ENCODE results near the gene PHACTR1. TPM values are rescaled to one million over a fixed set of nuclear protein-coding genes. Genes with fewer than 3 reads are reported as not detected.

PHACTR1 gene
- total and polyA plus RNA-seq, 12 donors, result 0.77 to 16.0 (median 3.5) TPM

DNA sequence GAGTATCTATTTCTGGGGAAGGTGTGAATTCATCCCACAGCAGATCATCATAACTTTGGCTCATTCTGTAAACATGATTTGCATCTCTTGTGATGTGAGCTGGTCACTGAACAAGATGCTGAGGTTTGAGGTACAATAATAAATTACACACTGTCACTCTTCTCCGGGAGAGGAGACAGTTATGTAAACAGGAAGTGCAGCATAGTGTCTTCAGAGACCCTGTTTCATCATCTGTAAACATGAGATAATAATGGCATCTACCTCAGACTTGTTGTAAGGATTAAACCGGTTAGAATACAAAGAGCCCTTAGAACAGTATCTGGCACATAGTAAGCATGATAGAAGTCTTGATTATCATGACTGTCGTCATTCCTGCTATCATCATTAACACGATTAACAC, 486.6 kb downstream of the PHACTR1 start:
- TF ChIP-seq POLR2A (IDR thresholded peaks at IDR 0.05), result no peak
- TF ChIP-seq, protein P1, sequence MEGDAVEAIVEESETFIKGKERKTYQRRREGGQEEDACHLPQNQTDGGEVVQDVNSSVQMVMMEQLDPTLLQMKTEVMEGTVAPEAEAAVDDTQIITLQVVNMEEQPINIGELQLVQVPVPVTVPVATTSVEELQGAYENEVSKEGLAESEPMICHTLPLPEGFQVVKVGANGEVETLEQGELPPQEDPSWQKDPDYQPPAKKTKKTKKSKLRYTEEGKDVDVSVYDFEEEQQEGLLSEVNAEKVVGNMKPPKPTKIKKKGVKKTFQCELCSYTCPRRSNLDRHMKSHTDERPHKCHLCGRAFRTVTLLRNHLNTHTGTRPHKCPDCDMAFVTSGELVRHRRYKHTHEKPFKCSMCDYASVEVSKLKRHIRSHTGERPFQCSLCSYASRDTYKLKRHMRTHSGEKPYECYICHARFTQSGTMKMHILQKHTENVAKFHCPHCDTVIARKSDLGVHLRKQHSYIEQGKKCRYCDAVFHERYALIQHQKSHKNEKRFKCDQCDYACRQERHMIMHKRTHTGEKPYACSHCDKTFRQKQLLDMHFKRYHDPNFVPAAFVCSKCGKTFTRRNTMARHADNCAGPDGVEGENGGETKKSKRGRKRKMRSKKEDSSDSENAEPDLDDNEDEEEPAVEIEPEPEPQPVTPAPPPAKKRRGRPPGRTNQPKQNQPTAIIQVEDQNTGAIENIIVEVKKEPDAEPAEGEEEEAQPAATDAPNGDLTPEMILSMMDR (IDR thresholded peaks at IDR 0.05), result no peak
- Histone ChIP-seq H3K27ac (no peak overlapping the region), H3K36me3 (replicated peaks in 1 of 2) (no peaks in the 10 kb centered on the region), H3K4me3 (no peak overlapping the region), H3K27me3 (no peaks in the 10 kb centered on the region), H3K4me1 (replicated peaks in 1 of 2) (no peaks in the 10 kb centered on the region), H3K9me3 (replicated peaks in 1 of 3) (no peaks in the 10 kb centered on the region)
- intact Hi-C loops (cut with DNase I), result no loop called here
- 55 to 65% (median 64%) methylated on average over 4 of the region's 4 CpGs for WGBS, 4 donors
- DNase-seq, result no peak

DNA sequence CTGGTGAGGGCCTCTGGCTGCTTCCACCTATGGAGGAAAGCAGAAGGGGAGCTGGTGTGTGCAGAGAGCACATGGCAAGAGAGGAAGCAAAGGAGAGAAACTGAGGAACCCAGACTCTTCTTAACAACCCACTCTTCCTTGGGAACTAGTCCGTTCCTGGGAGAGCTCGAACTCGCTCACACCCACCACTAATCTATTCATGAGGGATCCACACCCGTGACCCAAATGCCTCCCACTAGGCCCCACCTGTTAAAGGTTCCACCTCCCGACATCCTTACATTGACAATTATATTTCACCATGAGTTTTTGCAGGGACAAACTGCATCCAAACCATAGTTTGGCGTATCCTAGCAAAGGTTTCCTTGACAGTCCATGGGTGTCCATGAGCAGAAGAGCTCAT, 488.5 kb downstream of the PHACTR1 start:
- 86 to 97% (median 90%) methylated on average over 6 of the region's 6 CpGs for WGBS, 4 donors
- no peaks in the 10 kb centered on the region for H3K27me3 ChIP-seq

DNA sequence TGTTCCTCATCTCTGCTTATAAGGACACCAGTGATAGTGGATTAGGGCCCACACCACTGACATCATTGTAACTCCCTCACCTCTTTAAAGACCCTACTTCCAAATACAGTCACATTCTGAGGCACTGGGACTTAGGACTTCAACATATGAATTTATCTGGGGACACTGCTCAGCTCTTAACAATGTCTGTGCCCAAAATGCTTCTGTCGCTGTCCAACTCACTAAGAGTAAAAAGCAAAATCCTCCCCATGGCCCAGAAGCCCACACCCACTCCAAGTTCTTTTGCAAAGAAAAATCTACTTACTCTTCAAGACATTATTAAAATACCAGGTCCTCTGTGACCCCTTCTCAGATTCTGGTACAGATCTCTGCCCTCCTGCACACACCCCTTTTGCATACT, 495.5 kb downstream of the PHACTR1 start:
- Histone ChIP-seq H3K9me3 (replicated peaks in 1 of 3) (no peaks in the 10 kb centered on the region), H3K27me3 (no peaks in the 10 kb centered on the region), H3K27ac (no peak overlapping the region), H3K4me3 (no peak overlapping the region), H3K4me1 (replicated peaks in 1 of 2) (peaks cover 0 to 4% of the 10 kb centered on the region in 2 donors), H3K36me3 (replicated peaks in 1 of 2) (no peaks in the 10 kb centered on the region)
- TF ChIP-seq, protein P1 (IDR thresholded peaks at IDR 0.05), result no peak
- no peak for TF ChIP-seq POLR2A (IDR thresholded peaks at IDR 0.05)
- no peak for DNase-seq
- intact Hi-C loops (cut with DNase I), result no loop called here
- 81 to 100% (median 100%) methylated on average over 1 of the region's 1 CpG for WGBS, 4 donors

More for the DNA sequence above, 488.5 kb downstream of the PHACTR1 start:
- no peak for TF ChIP-seq POLR2A (IDR thresholded peaks at IDR 0.05)
- TF ChIP-seq, protein P1 (IDR thresholded peaks at IDR 0.05), result no peak
- H3K27ac ChIP-seq, result no peak overlapping the region
- DNase-seq, result no peak
- H3K4me1 ChIP-seq (replicated peaks in 1 of 2), result no peaks in the 10 kb centered on the region
- intact Hi-C loops (cut with DNase I), result no loop called here
- no peaks in the 10 kb centered on the region for H3K36me3 ChIP-seq (replicated peaks in 1 of 2)
- no peaks in the 10 kb centered on the region for H3K9me3 ChIP-seq (replicated peaks in 1 of 3)
- no peak overlapping the region for H3K4me3 ChIP-seq

DNA sequence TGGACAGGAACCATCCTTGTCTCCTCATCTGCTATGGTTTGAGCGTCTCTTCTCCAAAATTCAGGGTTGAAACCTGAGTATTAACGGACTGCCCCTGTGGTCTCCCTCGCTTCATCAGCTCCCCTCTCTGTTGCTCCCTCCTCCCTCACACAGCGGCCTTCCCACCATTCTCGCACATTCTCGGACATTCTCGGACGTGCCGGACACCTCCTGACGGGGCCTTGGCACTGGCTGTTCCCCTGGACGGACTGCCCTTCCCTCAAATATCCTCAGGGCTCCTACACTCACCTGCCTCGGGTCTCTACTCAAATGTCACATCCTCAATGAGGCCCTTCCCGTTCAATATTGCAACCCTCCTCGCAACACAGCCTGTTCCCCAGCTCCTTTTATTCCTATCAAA, 496.0 kb downstream of the PHACTR1 start:
- Histone ChIP-seq H3K27ac (no peak overlapping the region), H3K4me3 (no peak overlapping the region), H3K9me3 (replicated peaks in 1 of 3) (no peaks in the 10 kb centered on the region), H3K27me3 (no peaks in the 10 kb centered on the region), H3K36me3 (replicated peaks in 1 of 2) (no peaks in the 10 kb centered on the region), H3K4me1 (replicated peaks in 1 of 2) (peaks cover 0 to 6% of the 10 kb centered on the region in 2 donors)
- 88 to 96% (median 91%) methylated on average over 14 of the region's 14 CpGs for WGBS, 4 donors
- TF ChIP-seq POLR2A (IDR thresholded peaks at IDR 0.05), result no peak
- TF ChIP-seq, protein P1 (IDR thresholded peaks at IDR 0.05), result no peak
- intact Hi-C loops (cut with DNase I), result no loop called here
- no peak for DNase-seq
